Measurements from ENCODE around the gene NME3. TPM values are rescaled to one million over a fixed set of nuclear protein-coding genes. Genes with fewer than 3 reads are reported as not detected.
A peak's percentile ranks its signal among the peaks of the same experiment; 100 is the strongest.

The NME3 gene
- total and polyA plus RNA-seq, 2 donors (not counting 3 experiments of a cell fraction or from before 2014, with no cell fraction given), result 38.2 to 74.4 TPM

DNA sequence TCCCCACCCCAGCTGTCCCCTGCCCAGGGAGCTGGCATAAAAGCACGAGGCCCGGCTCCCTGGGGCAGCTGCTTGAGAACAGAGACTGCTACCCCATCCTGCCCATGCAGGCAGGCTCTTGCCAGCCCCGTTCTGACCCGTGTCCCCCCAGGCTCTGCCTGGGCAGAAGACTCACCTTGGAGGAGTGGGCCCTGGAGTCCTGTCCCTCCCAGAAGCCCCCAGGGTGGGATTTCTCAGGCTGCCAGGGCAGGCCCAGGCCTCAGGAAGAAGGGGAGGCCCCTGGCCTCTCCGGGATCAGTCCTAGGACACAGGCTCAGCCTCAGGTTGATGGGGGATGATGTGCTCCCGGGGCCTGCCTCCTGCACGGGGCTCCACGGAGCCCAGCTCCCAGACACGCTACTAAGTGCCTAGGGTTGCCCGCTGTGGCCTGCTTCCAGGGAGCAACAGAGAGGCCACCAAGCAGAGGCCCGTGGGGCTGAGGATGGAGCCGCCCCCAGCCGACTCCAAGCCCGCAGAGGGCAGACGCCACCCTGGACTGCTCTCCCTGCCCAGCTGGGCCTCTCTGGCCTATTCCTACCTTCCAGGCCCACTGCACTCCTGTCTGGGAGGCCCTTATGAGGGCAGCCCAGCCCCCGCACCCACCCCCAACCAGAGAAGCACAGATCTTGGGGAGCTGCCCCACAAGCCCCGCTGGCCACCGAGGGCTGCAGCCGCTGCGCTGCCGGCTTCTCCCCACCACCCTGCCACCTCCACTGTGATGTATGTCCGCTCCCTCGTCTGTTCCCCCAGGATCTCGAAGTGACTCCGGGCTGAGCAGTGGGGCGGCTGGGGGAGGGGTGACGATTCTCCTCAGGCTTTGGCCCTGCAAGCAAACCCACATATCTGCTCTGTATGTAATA lies 1.7 kb downstream of the NME3 start:
- Histone ChIP-seq H3K4me3 (replicated peaks in 1 of 3; ENCODE audit: insufficient read depth in 1 of 3, low read depth in 1 of 3, low read length in 3 of 3) (no peak overlapping the region), H3K4me1 (ENCODE audit: control insufficient read depth, extremely low read depth, insufficient read depth, low read length) (peaks cover 19% of the 10 kb centered on the region), H3K27me3 (ENCODE audit: control insufficient read depth in 2 of 2, insufficient read depth in 2 of 2, low read length in 2 of 2) (no peaks in the 10 kb centered on the region), H3K79me2 (ENCODE audit: control insufficient read depth, insufficient read depth, low read length) (peaks cover 16% of the 10 kb centered on the region), H3K9me3 (replicated peaks; ENCODE audit: control insufficient read depth, insufficient read depth, low read length) (no peaks in the 10 kb centered on the region), H4K20me1 (replicated peaks; ENCODE audit: control insufficient read depth, extremely low read depth, insufficient read depth, low read length) (no peaks in the 10 kb centered on the region), H3K4me2 (ENCODE audit: insufficient read depth, low read length) (no peak overlapping the region), H3K9ac (replicated peaks; ENCODE audit: extremely low read depth, insufficient read depth, low read length) (no peak overlapping the region), H3K36me3 (ENCODE audit: control insufficient read depth in 2 of 2, extremely low read depth in 1 of 2, insufficient read depth in 2 of 2, low read length in 2 of 2) (peaks cover 3 to 34% of the 10 kb centered on the region in 2 experiments), H3K27ac (ENCODE audit: insufficient read depth, low read depth, low read length) (no peak overlapping the region), H2AFZ (ENCODE audit: low read depth, low read length) (no peak overlapping the region), H3K9me1 (replicated peaks; ENCODE audit: control insufficient read depth, extremely low read depth, insufficient read depth, low read length) (no peaks in the 10 kb centered on the region)
- intact Hi-C loops (cut with micrococcal nuclease), result no loop called here
- ChIA-PET POLR2A (interaction anchor here (1.3 kb wide), 1 partner anchor 13 kb away, joined by 3 read pairs; the partner anchor contains the start of genes NUBP2 and SPSB3), CTCF (interaction anchor here (1.2 to 1.5 kb wide), 5 partner anchors 10 to 275 kb away, joined by 3 to 11 read pairs (median 5); partner anchors contain the start of gene MAPK8IP3)
- FAIRE-seq (no peak), DNase-seq (ENCODE audit: low read depth, low spot score) (no peak)
- dilution Hi-C loops (cut with MboI; ENCODE audit: extremely low pct_ligation_motif_present, low sequenced_read_pairs), result no loop called here
- BruUV-seq (replicated peaks), result TSS peak; percentile 7
- TF ChIP-seq POLR2A (IDR thresholded peaks at IDR 0.05; ENCODE audit: low read depth, low read length) (no peak), POLR2AphosphoS5 (IDR thresholded peaks at IDR 0.05; ENCODE audit: insufficient read depth, low read depth, low read length) (no peak), FOS (IDR thresholded peaks at IDR 0.05; ENCODE audit: borderline replicate concordance, insufficient read depth, low read length) (no peak), EZH2 (IDR thresholded peaks at IDR 0.05; ENCODE audit: borderline replicate concordance, low read depth, low read length, severe bottlenecking) (no peak), JUN (IDR thresholded peaks at IDR 0.05; ENCODE audit: borderline replicate concordance, insufficient read depth, insufficient read length, low read depth) (no peak), MYC (IDR thresholded peaks at IDR 0.05; ENCODE audit: low read depth, low read length) (no peak), GATA2 (IDR thresholded peaks at IDR 0.05; ENCODE audit: insufficient read depth, insufficient read length, low read depth, low read length) (no peak)
- TF ChIP-seq, protein P1, sequence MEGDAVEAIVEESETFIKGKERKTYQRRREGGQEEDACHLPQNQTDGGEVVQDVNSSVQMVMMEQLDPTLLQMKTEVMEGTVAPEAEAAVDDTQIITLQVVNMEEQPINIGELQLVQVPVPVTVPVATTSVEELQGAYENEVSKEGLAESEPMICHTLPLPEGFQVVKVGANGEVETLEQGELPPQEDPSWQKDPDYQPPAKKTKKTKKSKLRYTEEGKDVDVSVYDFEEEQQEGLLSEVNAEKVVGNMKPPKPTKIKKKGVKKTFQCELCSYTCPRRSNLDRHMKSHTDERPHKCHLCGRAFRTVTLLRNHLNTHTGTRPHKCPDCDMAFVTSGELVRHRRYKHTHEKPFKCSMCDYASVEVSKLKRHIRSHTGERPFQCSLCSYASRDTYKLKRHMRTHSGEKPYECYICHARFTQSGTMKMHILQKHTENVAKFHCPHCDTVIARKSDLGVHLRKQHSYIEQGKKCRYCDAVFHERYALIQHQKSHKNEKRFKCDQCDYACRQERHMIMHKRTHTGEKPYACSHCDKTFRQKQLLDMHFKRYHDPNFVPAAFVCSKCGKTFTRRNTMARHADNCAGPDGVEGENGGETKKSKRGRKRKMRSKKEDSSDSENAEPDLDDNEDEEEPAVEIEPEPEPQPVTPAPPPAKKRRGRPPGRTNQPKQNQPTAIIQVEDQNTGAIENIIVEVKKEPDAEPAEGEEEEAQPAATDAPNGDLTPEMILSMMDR (IDR thresholded peaks at IDR 0.05; ENCODE audit: extremely low read depth in 1 of 2, insufficient read depth in 1 of 2, low read depth in 1 of 2, low read length in 2 of 2), result no peak
- TF ChIP-seq, protein P2, sequence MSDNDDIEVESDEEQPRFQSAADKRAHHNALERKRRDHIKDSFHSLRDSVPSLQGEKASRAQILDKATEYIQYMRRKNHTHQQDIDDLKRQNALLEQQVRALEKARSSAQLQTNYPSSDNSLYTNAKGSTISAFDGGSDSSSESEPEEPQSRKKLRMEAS (IDR thresholded peaks at IDR 0.05; ENCODE audit: insufficient read depth, insufficient read length), result no peak

All from endothelial cell of umbilical vein (primary cell).